ENCODE measurements around the gene HSD11B1L.

DNA sequence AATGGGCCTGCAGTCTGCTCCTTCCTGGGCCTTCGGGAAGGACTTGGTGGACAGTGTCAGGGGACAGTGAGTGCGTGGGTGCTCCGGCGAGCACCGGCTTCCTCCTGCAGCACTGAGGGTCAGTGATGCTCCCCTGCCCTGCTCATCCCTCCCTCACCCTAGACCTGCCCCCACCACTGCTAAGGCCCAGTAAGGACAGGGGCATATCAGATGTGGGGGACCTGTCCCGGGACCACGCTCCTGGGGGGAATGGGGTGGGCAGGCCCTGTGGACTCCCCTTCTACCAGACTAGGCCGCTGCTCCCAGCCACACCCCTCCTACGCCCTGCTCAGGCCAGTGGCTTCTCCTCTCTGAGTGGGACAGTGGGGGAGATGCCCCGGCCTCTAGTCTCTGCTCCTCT lies 3.7 kb upstream of the HSD11B1L start:
- TF ChIP-seq, protein P1, sequence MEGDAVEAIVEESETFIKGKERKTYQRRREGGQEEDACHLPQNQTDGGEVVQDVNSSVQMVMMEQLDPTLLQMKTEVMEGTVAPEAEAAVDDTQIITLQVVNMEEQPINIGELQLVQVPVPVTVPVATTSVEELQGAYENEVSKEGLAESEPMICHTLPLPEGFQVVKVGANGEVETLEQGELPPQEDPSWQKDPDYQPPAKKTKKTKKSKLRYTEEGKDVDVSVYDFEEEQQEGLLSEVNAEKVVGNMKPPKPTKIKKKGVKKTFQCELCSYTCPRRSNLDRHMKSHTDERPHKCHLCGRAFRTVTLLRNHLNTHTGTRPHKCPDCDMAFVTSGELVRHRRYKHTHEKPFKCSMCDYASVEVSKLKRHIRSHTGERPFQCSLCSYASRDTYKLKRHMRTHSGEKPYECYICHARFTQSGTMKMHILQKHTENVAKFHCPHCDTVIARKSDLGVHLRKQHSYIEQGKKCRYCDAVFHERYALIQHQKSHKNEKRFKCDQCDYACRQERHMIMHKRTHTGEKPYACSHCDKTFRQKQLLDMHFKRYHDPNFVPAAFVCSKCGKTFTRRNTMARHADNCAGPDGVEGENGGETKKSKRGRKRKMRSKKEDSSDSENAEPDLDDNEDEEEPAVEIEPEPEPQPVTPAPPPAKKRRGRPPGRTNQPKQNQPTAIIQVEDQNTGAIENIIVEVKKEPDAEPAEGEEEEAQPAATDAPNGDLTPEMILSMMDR (tag by site-specific recombination; IDR thresholded peaks at IDR 0.05), result no peak
- no peak for TF ChIP-seq ZNF274 (IDR thresholded peaks at IDR 0.05; ENCODE audit: low read length)
- no peak for TF ChIP-seq ZNF274 (tag by site-specific recombination; IDR thresholded peaks at IDR 0.05; ENCODE audit: borderline replicate concordance)
- TF ChIP-seq SCRT1 (tag by site-specific recombination; IDR thresholded peaks at IDR 0.05; ENCODE audit: borderline replicate concordance), result no peak
- TF ChIP-seq, protein P2, sequence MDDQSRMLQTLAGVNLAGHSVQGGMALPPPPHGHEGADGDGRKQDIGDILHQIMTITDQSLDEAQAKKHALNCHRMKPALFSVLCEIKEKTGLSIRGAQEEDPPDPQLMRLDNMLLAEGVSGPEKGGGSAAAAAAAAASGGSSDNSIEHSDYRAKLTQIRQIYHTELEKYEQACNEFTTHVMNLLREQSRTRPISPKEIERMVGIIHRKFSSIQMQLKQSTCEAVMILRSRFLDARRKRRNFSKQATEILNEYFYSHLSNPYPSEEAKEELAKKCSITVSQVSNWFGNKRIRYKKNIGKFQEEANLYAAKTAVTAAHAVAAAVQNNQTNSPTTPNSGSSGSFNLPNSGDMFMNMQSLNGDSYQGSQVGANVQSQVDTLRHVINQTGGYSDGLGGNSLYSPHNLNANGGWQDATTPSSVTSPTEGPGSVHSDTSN (CRISPR knock-in tag; IDR thresholded peaks at IDR 0.05), result no peak
- TF ChIP-seq ZNF623 (tag by site-specific recombination; IDR thresholded peaks at IDR 0.05), result no peak
- TF ChIP-seq ZNF324 (tag by site-specific recombination; IDR thresholded peaks at IDR 0.05), result no peak
- no peak for TF ChIP-seq ZNF366 (tag by site-specific recombination; conservative IDR thresholded peaks at IDR 0.05)
- no peak for TF ChIP-seq ZNF549 (tag by site-specific recombination; IDR thresholded peaks at IDR 0.05)
- no peak for TF ChIP-seq HOXA7 (CRISPR knock-in tag; IDR thresholded peaks at IDR 0.05; ENCODE audit: borderline replicate concordance)
- TF ChIP-seq ZBTB1 (tag by site-specific recombination; IDR thresholded peaks at IDR 0.05), result no peak
- TF ChIP-seq, protein P3, sequence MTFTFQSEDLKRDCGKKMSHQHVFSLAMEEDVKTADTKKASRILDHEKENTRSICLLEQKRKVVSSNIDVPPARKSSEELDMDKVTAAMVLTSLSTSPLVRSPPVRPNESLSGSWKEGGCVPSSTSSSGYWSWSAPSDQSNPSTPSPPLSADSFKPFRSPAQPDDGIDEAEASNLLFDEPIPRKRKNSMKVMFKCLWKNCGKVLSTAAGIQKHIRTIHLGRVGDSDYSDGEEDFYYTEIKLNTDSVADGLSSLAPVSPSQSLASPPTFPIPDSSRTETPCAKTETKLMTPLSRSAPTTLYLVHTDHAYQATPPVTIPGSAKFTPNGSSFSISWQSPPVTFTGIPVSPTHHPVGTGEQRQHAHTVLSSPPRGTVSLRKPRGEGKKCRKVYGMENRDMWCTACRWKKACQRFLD (tag by site-specific recombination; IDR thresholded peaks at IDR 0.05), result no peak
